Mammary epithelial cell (primary cell): ENCODE measurements around the gene PKHD1.

Experiments
- CTCF ChIP-seq, 2 donors: IDR thresholded peaks in 1 of 2; conservative IDR thresholded peaks in 1 of 2; 2 replicates each; pipeline ENCODE4 v1.5.1; 2011 to 2012; ENCODE audit warnings: inconsistent platforms in 2 of 2, low read length in 2 of 2, mild to moderate bottlenecking in 2 of 2, control low read depth in 1 of 2, low read depth in 1 of 2; ENCODE audit not compliant: insufficient read depth in 1 of 2; ENCODE audit errors: extremely low read depth in 1 of 2
- EZH2 ChIP-seq: IDR thresholded peaks from 2 replicates; pipeline ENCODE4 v1.6.1; 2012; ENCODE audit warnings: low read length, inconsistent platforms, borderline replicate concordance

- TF ChIP-seq CTCF (conservative IDR thresholded peaks at IDR 0.05 in 1 of 2, IDR thresholded peaks at IDR 0.05 in 1 of 2; ENCODE audit: extremely low read depth in 1 of 2, insufficient read depth in 1 of 2, low read depth in 1 of 2, low read length in 2 of 2): no peak
- TF ChIP-seq EZH2: no peak
Measured at GRCh38 chr6:52123251-52123650, 35.8 kb upstream of the PKHD1 start.
